ENCODE measurements around the gene RAP1GAP.
"Not testable (repeated sequence)": the region's sequence is repeated elsewhere in the genome, so short reads cannot be mapped to it uniquely, and the experiment has no call there.

The RAP1GAP gene

DNA sequence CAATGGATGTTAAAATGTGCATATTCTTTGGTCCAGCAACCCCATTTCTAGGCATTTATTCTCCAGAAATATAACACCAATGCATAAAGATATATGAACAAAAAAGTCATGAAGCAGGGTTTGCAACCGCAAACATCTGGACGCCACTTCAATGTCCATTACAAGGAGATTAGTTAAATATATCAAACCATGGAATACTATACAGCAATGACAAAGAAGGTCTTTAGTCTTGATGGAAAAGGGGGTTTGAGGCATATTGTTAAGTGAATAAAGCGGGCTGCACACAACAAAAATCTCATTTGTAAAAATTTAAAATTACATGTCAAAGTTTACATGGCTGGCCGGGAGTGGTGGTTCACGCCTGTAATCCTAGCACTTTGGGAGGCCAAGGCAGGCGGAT lies 31.6 kb downstream of the RAP1GAP start:
- no peak overlapping the region for H3K27ac ChIP-seq (ENCODE audit: low read length)
- no peaks in the 10 kb centered on the region for H3K36me3 ChIP-seq (ENCODE audit: control insufficient read depth, low read depth, low read length)
- no peaks in the 10 kb centered on the region for H3K9me3 ChIP-seq (ENCODE audit: control insufficient read depth, low read depth, low read length)
- no peak overlapping the region for H3K4me3 ChIP-seq (ENCODE audit: low read length)
- no peaks in the 10 kb centered on the region for H3K4me1 ChIP-seq (ENCODE audit: control insufficient read depth, low read depth, low read length)
- H3K9ac ChIP-seq (ENCODE audit: low read length), result no peak overlapping the region
- H3K27me3 ChIP-seq (ENCODE audit: control insufficient read depth, insufficient read depth, low read length), result no peaks in the 10 kb centered on the region

DNA sequence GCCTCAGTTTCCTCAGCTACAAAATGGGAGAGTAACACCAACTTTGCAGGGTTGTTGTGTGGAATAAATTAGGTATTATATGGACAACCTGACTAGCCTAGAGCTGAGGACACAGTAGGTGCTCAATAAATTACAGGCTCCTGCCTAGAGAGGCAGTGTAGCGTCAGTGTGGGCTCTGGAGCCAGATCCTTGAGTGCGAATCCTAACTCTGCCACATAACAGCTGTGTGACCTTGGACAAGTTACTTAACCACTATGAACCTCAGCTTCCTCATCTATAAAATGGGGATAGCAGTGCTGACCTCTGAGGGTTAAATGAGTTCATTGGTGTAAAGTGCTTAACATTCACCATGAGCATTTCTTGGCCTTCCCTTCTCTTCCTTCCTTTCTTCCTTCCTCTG lies 33.1 kb downstream of the RAP1GAP start:
- Histone ChIP-seq H3K36me3 (ENCODE audit: control insufficient read depth, low read depth, low read length) (no peaks in the 10 kb centered on the region), H3K9ac (ENCODE audit: low read length) (no peak overlapping the region), H3K27me3 (ENCODE audit: control insufficient read depth, insufficient read depth, low read length) (no peaks in the 10 kb centered on the region), H3K9me3 (ENCODE audit: control insufficient read depth, low read depth, low read length) (no peaks in the 10 kb centered on the region), H3K27ac (ENCODE audit: low read length) (no peak overlapping the region), H3K4me1 (ENCODE audit: control insufficient read depth, low read depth, low read length) (no peaks in the 10 kb centered on the region), H3K4me3 (ENCODE audit: low read length) (no peak overlapping the region)

DNA sequence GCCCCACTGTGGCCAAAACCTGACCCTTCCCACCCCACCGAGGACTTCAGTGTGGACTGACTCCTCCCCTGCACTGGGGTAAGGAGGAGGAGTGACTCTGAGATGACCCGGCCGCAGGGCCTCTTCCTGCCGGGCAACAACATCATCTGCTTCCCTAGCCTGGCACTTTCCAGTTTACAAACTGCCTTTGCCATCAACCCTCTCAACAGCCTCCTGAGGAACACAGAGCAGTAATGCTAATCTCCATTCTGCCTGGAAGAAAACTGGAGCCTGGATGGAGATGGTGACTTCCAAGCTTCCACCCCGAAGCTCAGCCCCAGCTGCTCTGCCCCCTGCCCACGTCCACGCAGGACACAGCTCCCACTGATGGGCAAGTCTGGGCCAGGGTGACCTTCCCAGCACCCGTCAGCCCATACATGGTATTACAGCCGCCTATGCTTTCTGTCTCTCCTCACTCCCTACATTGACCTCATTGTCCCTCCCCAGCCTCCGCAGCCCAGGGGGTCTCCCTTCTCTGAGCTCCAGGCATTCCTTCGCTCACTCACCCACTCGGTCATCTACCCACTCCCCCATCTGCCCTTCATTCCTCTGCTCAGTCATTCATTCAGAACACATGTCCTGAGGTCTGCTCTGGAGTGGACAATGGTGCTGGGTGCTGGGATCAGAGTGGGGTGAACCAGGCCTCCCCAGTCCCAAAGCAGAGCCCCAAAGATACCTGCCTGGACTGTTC lies 34.2 kb downstream of the RAP1GAP start:
- H3K4me1 ChIP-seq (ENCODE audit: control insufficient read depth, low read depth, low read length), result no peaks in the 10 kb centered on the region
- no peak overlapping the region for H3K27ac ChIP-seq (ENCODE audit: low read length)
- no peaks in the 10 kb centered on the region for H3K9me3 ChIP-seq (ENCODE audit: control insufficient read depth, low read depth, low read length)
- no peaks in the 10 kb centered on the region for H3K36me3 ChIP-seq (ENCODE audit: control insufficient read depth, low read depth, low read length)
- no peak overlapping the region for H3K4me3 ChIP-seq (ENCODE audit: low read length)
- no peaks in the 10 kb centered on the region for H3K27me3 ChIP-seq (ENCODE audit: control insufficient read depth, insufficient read depth, low read length)
- H3K9ac ChIP-seq (ENCODE audit: low read length), result no peak overlapping the region

DNA sequence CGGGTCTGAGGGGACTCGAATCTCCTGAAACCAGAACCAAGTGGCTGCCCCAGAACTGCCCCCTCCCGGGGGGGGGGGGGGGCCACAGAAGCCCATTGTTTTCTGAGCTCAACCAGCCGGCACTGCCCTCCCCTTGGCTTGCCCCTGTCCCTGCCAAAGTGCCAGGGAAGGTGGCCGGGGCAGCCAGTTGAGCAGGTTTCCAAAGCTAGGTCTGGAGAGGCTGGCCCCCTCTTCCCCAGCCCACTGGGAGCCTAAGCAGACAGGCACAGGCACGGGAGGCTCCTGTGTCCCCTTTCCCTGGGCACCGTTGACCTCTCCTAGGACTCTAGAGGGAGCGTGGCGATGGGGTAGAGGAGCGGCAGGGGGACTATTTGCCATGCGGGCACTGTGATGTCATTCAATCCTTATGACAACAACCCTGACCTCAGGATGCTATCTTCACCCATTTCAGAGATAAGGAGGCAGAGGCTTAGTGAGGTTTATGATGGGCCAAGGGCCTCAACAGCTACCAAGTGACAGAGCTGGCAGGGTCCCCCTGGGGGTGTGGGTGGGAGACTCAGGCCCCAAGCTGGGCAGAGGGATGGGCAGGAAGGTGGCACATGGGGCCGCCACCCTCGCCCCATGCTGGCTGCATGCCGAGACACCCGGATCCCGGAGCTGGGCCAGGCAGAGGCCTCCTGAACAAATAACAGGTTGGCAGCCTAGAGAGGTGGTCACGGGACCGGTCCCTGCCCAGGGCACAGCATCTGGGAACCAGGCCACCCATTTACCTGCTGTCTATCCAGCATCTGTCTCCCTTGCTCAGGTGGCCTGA lies 35.0 kb downstream of the RAP1GAP start:
- Histone ChIP-seq H3K4me1 (ENCODE audit: control insufficient read depth, low read depth, low read length) (peaks cover 5% of the 10 kb centered on the region), H3K36me3 (ENCODE audit: control insufficient read depth, low read depth, low read length) (no peaks in the 10 kb centered on the region), H3K27me3 (ENCODE audit: control insufficient read depth, insufficient read depth, low read length) (no peaks in the 10 kb centered on the region), H3K27ac (ENCODE audit: low read length) (no peak overlapping the region), H3K4me3 (ENCODE audit: low read length) (no peak overlapping the region), H3K9ac (ENCODE audit: low read length) (no peak overlapping the region), H3K9me3 (ENCODE audit: control insufficient read depth, low read depth, low read length) (no peaks in the 10 kb centered on the region)

DNA sequence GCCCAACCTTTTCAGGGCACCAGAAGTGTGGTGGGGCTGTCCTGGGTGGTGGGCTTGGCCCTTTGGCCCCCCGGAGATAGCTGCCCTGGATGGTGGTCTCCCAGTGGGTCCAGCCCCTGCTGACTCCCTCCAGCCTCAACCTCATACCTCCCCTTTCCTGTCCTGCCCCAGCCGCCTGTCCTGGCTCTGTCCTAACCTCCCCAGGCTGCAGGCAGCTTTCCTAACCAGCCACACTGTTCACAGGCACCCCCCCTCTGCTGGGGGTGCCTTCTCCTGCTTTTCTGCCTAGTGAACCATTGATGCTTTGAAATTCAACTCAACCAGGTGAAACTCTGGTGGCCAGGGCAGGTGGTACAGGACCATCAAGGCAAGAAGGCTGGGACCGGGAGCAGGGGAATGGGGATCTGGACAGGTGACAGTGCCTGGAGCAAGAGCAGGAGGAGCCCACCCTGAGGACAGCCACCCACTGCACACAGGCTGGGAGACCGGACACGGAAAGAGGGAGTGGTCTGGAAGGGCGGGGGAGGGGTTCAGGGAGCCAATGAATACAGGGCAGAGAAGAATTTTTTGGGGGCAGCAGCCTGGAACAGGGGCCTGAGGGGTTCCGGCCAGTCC lies 35.9 kb downstream of the RAP1GAP start:
- Histone ChIP-seq H3K9me3 (ENCODE audit: control insufficient read depth, low read depth, low read length) (no peaks in the 10 kb centered on the region), H3K4me3 (ENCODE audit: low read length) (no peak overlapping the region), H3K27me3 (ENCODE audit: control insufficient read depth, insufficient read depth, low read length) (no peaks in the 10 kb centered on the region), H3K9ac (ENCODE audit: low read length) (no peak overlapping the region), H3K36me3 (ENCODE audit: control insufficient read depth, low read depth, low read length) (no peaks in the 10 kb centered on the region), H3K27ac (ENCODE audit: low read length) (no peak overlapping the region), H3K4me1 (ENCODE audit: control insufficient read depth, low read depth, low read length) (peaks cover 10% of the 10 kb centered on the region)

DNA sequence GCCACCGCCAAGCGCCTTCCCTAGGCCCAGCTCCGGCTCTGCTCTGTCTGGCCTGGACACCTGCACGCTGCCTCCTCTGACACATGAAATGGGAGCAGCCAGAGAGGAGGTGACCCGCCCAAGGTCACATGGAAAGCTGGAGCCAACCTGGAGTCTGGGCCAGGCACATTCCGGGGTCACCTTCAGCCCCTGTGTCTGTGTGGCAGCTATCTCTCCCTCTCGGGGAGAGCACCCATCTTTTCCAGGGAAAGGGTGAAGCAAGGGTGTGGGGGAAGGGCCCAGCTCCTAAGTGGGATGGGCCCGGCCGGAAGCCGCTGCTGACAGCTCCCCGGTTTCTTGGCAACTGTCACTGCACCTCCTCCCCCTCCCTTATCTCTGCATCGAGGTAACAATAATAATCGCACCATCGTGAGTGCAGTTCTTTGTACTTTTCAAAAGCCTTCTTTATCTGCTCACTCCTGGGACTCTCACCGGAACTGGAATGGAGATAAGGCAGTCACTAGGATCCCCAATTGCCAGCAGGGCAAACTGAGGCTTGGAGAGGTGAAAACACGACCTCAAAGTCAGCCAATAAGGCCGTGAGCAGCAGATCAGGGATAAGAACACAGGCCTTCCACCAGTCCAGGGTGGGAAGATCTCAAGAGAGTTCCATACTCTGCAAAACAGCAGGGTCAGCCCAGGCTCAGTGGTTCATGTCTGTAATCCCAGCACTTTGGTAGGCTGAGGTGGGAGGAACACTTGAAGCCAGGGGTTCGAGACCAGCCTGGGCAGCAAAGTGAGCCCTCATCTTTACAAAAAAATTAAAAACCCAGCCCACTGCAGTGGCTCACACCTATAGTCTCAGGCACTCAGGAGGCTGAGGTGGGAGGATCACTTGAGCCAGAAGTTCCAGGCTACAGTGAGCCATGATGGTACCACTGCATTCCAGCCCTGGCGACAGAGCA lies 36.9 kb downstream of the RAP1GAP start:
- H3K9me3 ChIP-seq (ENCODE audit: control insufficient read depth, low read depth, low read length), result no peaks in the 10 kb centered on the region
- no peaks in the 10 kb centered on the region for H3K27me3 ChIP-seq (ENCODE audit: control insufficient read depth, insufficient read depth, low read length)
- no peaks in the 10 kb centered on the region for H3K36me3 ChIP-seq (ENCODE audit: control insufficient read depth, low read depth, low read length)

DNA sequence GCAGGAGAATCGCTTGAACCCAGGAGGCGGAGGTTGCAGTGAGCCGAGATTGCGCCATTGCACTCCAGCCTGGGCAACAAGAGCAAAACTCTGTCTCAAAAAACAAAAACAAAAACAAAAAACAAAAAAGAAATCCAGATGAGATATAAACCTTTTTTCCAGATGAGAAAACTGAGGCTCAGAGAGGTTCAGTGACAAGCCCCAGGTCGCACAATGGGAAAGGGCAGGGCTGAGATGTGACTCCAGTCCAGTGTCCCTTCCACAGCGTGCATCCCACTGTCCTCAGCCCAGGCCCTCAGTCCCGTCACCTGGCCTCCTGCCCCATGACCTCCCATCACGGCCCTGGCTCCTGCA lies 37.6 kb downstream of the RAP1GAP start:
- H3K4me3 ChIP-seq (ENCODE audit: low read length); H3K27ac ChIP-seq (ENCODE audit: low read length); H3K27me3 ChIP-seq (ENCODE audit: control insufficient read depth, insufficient read depth, low read length); H3K36me3 ChIP-seq (ENCODE audit: control insufficient read depth, low read depth, low read length); H3K4me1 ChIP-seq (ENCODE audit: control insufficient read depth, low read depth, low read length); H3K9ac ChIP-seq (ENCODE audit: low read length); H3K9me3 ChIP-seq (ENCODE audit: control insufficient read depth, low read depth, low read length): not testable (repeated sequence)

More for the DNA sequence above, 36.9 kb downstream of the RAP1GAP start:
- Histone ChIP-seq H3K27ac (ENCODE audit: low read length) (no peak overlapping the region), H3K4me1 (ENCODE audit: control insufficient read depth, low read depth, low read length) (peaks cover 10% of the 10 kb centered on the region), H3K4me3 (ENCODE audit: low read length) (no peak overlapping the region), H3K9ac (ENCODE audit: low read length) (no peak overlapping the region)

DNA sequence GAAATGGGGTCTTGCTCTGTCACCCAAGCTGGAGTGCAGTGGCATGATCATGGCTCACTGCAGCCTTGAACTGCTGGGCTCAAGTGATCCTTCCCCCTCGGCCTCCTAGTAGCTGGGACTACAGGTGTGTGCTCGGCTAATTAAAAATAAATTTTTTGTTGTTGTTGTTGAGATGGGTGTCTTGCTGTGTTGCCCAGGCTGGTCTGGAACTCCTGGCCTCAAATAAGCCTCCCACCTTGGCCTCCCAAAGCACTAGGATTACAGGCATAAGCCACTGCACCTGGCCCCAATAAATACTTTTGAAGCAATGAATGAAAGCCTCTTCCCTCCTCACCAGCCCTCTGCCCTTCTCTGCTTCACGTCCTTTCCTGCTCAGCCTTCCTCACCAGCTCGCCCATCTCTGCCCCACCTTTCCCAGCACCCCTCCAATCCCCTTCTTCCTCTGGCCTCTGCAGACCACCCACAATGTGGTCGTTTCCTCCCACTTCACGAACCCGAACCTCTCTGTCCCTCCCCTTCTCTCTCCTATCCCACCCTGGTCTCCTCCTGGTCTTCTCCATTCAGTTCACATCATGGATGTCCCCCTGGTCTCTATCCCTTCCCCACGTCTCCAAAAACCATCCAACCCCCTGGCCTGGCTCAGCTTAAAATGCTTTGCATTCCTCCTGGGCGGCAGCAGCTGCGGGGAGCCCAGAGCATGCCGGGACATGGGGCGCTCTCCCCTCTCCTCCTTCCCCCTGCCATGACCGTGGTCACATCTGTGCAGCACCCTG lies 38.4 kb downstream of the RAP1GAP start:
- Histone ChIP-seq H3K36me3 (ENCODE audit: control insufficient read depth, low read depth, low read length) (no peaks in the 10 kb centered on the region), H3K9ac (ENCODE audit: low read length) (no peak overlapping the region), H3K9me3 (ENCODE audit: control insufficient read depth, low read depth, low read length) (no peaks in the 10 kb centered on the region), H3K27ac (ENCODE audit: low read length) (no peak overlapping the region), H3K4me3 (ENCODE audit: low read length) (no peak overlapping the region), H3K27me3 (ENCODE audit: control insufficient read depth, insufficient read depth, low read length) (no peaks in the 10 kb centered on the region), H3K4me1 (ENCODE audit: control insufficient read depth, low read depth, low read length) (peaks cover 10% of the 10 kb centered on the region)

DNA sequence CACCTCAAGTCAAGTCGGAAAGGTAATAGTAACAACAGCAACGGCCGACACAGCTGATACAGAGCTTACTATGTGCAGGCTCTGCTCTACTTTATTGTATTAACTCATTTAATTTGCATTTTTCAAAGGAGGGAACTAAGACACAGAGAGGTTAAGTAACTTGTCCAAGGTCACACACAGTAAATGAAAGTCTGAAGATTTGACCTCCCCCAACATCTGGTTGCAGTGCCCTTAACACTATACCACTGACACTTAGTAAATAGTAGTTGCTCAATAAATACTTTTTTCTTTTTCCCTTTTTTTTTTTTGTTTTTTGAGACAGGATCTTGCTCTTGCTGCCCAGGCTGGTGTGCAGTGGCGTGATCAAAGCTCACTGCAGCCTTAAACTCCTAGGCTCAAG lies 39.2 kb downstream of the RAP1GAP start:
- no peaks in the 10 kb centered on the region for H3K9me3 ChIP-seq (ENCODE audit: control insufficient read depth, low read depth, low read length)
- H3K36me3 ChIP-seq (ENCODE audit: control insufficient read depth, low read depth, low read length), result no peaks in the 10 kb centered on the region
- no peaks in the 10 kb centered on the region for H3K27me3 ChIP-seq (ENCODE audit: control insufficient read depth, insufficient read depth, low read length)
- H3K9ac ChIP-seq (ENCODE audit: low read length), result no peak overlapping the region
- H3K27ac ChIP-seq (ENCODE audit: low read length), result no peak overlapping the region
- H3K4me3 ChIP-seq (ENCODE audit: low read length), result no peak overlapping the region
- H3K4me1 ChIP-seq (ENCODE audit: control insufficient read depth, low read depth, low read length), result peaks cover 10% of the 10 kb centered on the region

DNA sequence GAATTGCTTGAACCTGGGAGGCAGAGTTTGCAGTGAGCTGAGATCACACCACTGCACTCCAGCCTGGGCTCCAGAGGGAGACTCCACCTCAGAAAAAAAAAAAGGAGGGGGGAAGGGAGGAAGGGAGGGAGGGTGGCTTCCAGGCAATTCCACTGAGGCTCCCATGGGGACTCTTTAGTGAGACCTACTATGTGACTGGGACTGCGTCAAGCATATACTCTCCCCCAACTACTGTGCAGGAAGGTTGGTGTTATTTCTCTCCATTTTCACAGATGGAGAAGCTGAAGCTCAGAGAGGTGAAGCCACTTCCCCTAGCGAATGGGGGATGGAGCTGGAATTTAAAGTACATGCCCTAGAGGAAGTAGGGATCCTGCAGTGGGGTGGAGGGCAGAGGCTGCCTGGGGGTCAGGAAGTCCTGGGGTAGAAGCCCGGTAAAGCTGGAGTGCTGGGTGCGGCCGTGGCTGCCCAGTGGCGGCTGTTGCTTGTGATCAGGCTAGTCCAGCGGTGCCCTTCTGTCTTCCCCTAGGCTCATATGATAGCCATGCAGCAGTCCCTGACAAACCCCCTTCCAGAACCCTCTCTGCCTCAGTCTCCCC lies 40.3 kb downstream of the RAP1GAP start:
- no peak overlapping the region for H3K4me3 ChIP-seq (ENCODE audit: low read length)
- H3K4me1 ChIP-seq (ENCODE audit: control insufficient read depth, low read depth, low read length), result peaks cover 10% of the 10 kb centered on the region
- no peaks in the 10 kb centered on the region for H3K27me3 ChIP-seq (ENCODE audit: control insufficient read depth, insufficient read depth, low read length)

More for the DNA sequence above, 40.3 kb downstream of the RAP1GAP start:
- no peaks in the 10 kb centered on the region for H3K9me3 ChIP-seq (ENCODE audit: control insufficient read depth, low read depth, low read length)
- H3K9ac ChIP-seq (ENCODE audit: low read length), result no peak overlapping the region
- no peak overlapping the region for H3K27ac ChIP-seq (ENCODE audit: low read length)
- H3K36me3 ChIP-seq (ENCODE audit: control insufficient read depth, low read depth, low read length), result no peaks in the 10 kb centered on the region

Measured in iPS-18a (cell line).